Ureter (tissue), 1 donor: Measurements from ENCODE around the gene U2AF1. TPM values are rescaled to one million over a fixed set of nuclear protein-coding genes. Genes with fewer than 3 reads are reported as not detected.

Source experiments
- total RNA-seq: library from RNA; stranded (reverse); gene quantifications from one replicate; pipeline ENCODE4 v1.2.4, GENCODE V29; 2023
- donor health status: DM: yes; HTN: yes; CAD: no.

U2AF1 gene
- total RNA-seq, 1 donor from 2014 or later, result 42.1 TPM

Other genes starting within 250 kb of the U2AF1 start
- gene WDR4, start 228.0 kb downstream of the U2AF1 start, total RNA-seq, result 35.3 TPM
- gene NDUFV3, start 214.3 kb downstream of the U2AF1 start, total RNA-seq, result 33.9 TPM
- gene ERVH48-1, start 181.9 kb downstream of the U2AF1 start, total RNA-seq, result not detected
- gene PKNOX1, start 133.0 kb downstream of the U2AF1 start, total RNA-seq, result 34.5 TPM
- gene CBS, start 31.7 kb downstream of the U2AF1 start, total RNA-seq, result 65.8 TPM
- not detected for gene CRYAA, start 61.4 kb upstream of the U2AF1 start, total RNA-seq